Fibroblast of the conjunctiva (primary cell): ENCODE measurements around the gene CNTNAP2.
"Not testable (repeated sequence)": the region's sequence is repeated elsewhere in the genome, so short reads cannot be mapped to it uniquely, and the experiment has no call there.

Experiments used
- DNase-seq: peaks from one replicate; pipeline ENCODE4 v3.0.0-alpha.2; 2010; ENCODE audit warnings: low read depth

CNTNAP2 gene

DNA sequence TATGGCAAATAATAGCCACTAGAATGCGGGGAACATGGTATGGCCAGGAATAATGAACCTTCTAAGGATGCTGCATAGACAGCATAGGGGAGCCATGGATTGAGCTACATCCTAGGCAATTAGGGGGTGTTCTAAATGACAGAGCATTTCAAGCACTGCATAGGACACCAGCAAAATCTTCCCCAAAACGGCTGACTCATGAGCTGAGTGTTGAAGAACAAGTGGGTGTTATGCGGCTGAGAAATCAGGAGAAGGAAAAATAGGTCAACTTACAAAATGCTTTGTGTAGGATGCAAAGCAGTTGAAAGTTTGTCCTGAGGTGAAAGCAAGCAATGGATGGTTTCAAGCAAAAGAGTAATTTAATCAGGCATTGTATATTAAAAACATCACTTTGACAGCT, 1450.4 kb downstream of the CNTNAP2 start:
- no peak for DNase-seq

GRCh38 chr7:147569116-147569913, 1452.7 kb downstream of the CNTNAP2 start:
- no peak for DNase-seq

- DNase-seq: no peak
These were observed 1453.8 kb downstream of the CNTNAP2 start for GRCh38 chr7:147570390-147570789.

- DNase-seq: no peak
These were observed 1455.0 kb downstream of the CNTNAP2 start for GRCh38 chr7:147571436-147572185.

- no peak for DNase-seq
These were observed 1461.6 kb downstream of the CNTNAP2 start for GRCh38 chr7:147578196-147578595.

DNA sequence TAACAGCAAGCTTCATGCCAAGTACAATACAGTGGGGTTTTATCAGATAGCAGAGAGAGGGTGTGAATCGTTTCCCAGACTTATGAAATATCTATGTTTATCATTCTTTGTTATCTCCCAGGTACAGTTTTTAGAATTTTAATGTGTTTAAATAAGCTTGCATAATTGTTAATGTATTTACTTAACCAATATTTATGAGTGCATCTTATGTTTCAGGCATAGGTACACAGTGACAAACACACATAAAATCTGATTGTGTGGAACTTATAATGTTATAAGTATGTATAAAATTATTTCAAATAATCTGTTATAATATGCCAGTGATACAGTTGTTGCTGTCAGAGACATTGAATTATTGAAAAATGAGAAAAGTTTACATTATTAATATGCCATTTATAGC, 1462.5 kb downstream of the CNTNAP2 start:
- no peak for DNase-seq

GRCh38 chr7:147584771-147585193, 1468.2 kb downstream of the CNTNAP2 start:
- DNase-seq: no peak

DNA sequence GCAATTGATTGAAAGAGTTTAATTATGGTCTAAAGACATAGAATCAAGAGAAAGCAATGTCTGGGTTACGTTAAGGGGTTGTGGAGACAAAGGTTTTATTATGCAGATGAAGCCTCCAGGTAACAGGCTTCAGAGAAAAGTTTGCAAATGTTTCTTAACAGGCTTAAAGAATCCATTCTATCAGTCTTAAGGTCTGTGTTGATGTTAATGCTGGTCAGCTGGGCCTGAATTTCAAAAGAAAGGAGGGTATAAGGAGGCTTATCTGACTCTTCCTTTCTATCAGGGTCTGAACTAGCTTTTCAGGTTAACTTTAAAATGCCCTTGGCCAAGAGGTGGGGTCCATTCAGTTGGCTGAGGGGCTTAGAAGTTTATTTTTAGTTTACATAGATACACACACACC, 1469.5 kb downstream of the CNTNAP2 start:
- DNase-seq: no peak

DNA sequence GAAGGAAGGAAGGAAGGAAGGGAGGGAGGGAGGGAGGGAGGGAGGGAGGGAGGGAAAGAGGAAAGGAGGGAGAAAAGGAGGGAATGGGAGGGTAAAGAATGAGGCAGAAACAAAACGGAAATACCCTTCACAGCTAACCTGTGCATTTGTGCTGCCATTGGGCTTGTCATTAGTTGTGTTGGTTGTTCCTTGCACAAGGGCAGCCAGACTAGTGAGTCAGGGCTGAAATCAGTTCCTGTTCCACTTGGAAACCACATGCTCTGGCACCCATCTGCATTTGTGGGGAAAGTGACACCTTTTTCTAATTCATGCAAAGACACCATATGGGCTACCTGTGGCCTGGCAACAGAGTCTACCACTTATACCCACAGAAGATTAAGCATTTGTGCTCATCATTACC, 1469.9 kb downstream of the CNTNAP2 start:
- no peak for DNase-seq

GRCh38 chr7:147593271-147594057, 1476.9 kb downstream of the CNTNAP2 start:
- no peak for DNase-seq

DNA sequence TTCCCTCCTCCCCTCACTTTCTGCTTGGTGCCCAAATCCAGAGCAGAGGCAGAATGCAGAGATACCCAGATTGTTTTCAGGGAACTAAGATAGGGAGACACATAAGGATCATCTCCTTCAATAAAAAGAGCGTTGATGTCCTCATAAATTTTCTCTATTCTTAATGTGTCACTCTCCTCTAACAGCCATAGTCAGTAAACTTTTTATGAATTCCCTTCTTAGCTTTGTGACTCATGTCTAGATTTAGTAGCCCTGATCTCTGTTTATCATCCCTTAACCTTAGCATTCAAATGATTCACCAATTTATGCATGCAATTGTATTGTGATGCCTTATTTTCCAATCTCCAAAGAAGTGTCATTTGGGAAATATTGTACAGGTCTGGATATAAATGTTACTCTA, 1478.4 kb downstream of the CNTNAP2 start:
- DNase-seq: no peak

- not testable (repeated sequence) for DNase-seq
These were observed 1482.1 kb downstream of the CNTNAP2 start for GRCh38 chr7:147598687-147599086.

DNA sequence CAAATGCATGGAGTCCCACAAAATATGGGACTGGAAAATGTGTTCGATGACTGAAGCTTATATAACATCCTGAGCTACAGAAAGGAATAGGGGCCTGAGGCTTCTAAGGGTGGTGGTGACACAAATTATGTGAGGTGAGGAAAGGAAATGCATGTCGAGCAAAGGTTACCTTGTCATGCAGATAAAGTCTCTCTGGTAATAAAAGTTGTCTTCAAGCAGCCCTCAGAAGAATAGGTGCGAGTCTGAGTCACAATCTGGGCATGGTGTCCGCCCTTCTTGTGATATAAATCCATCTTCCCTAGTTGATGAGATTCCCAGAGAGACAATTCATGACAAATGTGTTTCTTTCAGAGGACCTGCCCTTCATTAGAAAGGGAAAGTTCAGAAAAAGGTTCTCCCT, 1488.7 kb downstream of the CNTNAP2 start:
- no peak for DNase-seq

DNA sequence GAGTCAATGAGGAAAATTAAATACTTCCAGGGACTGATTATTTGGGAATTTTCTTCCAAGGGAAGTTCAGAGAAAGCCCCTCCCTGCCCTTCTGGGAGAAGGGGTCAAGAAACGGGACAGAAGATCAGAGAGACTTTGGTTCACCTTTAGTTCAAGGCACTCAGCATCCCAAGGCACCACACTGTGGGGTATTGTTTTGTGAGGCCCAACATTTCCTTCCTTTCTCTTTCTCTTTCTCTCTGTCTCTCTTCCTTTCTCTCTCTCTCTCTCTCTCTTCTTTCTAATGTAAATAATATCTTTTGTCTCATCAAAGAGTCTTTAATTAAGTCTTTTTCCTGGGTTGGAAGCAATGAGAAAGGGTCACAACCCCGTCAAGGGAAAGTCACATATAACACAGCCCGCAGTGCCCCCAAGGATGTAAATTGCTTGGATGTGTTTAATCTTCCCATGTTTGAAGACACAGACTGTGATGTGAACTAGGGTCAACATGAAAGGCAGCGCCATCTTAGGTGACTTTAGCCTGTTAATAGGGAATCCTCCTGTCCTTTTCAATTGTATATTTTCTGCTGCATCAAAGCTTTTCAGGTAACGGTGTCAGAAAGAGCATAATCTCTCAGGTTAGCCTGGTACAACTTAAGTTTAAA, 1490.7 kb downstream of the CNTNAP2 start:
- DNase-seq: no peak

DNA sequence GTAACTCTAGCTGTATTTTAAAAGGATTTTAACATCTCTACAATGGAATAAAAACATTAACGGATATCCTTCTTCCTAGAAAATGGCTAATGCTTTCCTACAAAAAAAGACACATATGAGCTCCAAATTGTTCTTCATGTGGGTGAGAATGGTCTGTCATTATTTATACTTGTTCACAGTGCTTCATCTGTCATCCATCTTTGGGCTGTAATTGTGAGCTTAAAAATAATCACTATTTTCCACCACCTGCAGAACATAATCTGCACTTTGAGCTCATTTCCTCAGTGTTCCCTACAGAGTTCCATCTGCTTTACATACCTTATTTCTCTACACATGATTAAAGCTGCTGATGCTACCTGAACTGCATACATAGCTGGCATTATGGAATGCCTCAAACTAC, 1494.8 kb downstream of the CNTNAP2 start:
- no peak for DNase-seq

GRCh38 chr7:147635288-147635687, 1518.7 kb downstream of the CNTNAP2 start:
- DNase-seq: no peak

- no peak for DNase-seq
These were observed 1520.0 kb downstream of the CNTNAP2 start for GRCh38 chr7:147636553-147636952.

- DNase-seq: no peak
These were observed 1522.0 kb downstream of the CNTNAP2 start for GRCh38 chr7:147638566-147638965.

DNA sequence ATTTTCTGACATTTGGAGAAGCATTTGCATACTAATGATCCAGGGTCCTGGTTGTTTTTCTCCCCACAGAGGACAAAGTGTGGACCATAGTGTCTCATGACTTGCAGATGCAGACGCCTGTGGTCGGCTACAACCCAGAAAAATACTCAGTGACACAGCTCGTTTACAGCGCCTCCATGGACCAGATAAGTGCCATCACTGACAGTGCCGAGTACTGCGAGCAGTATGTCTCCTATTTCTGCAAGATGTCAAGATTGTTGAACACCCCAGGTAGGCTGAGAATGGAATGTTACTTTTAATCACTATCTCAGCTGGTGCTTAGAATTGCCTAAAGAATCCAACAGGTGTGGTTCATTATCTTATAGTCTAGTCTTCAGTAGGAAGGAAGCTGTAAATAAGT, 1522.4 kb downstream of the CNTNAP2 start:
- no peak for DNase-seq

- DNase-seq: no peak
These were observed 1523.2 kb downstream of the CNTNAP2 start for GRCh38 chr7:147639751-147640150.

GRCh38 chr7:147640821-147641220, 1524.2 kb downstream of the CNTNAP2 start:
- no peak for DNase-seq

DNA sequence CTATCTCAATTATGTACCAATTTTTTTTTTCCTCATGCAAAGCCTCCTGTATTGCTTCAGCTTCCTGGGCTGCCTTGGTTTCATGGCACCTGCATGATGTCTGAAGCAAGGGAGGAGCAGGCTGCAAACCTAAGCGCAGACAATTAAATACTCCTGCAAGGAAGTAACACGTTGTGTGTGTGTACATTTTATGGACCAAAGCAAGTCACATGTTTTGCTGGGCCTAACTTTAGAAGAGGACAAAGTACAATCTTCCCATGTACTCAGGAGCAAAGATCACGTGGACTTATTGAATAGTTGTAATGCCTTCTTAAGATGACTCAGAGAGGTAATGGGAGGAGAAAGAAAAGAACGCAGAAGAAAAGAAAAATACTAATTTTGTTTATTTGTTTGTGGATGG, 1530.0 kb downstream of the CNTNAP2 start:
- no peak for DNase-seq
